Activated CD4-positive, CD25-positive, alpha-beta regulatory T cell treated with anti-CD3 and anti-CD28 coated beads, Interleukin-2, amount 50 U/mL, for 72 hours (primary cell): Measurements from ENCODE around the gene CUL5.
"Not testable (repeated sequence)": the region's sequence is repeated elsewhere in the genome, so short reads cannot be mapped to it uniquely, and the experiment has no call there.

Experiments
- DNase-seq: peaks from one replicate; pipeline ENCODE4 v3.0.0; 2021

Gene CUL5

GRCh38 chr11:108117746-108118371 is 109.2 kb downstream of the CUL5 start:
- DNase-seq, result no peak

DNA sequence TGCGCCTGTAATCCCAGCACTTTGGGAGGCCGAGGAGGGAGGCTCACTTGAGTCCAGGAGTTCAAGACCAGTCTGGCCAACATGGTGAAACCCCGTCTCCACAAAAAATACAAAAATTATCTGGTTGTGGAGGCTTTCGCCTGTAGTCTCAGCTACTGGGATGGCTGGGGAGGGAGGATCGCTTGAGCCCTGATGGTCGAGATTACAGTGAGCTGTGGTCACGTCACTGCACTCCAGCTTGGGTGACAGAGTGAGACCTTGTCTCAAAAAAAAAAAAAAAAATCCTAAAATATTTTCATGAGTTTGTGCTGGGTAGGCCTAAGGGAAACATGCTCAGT is 112.2 kb downstream of the CUL5 start:
- not testable (repeated sequence) for DNase-seq

- DNase-seq, result peak; percentile 99
Measured at GRCh38 chr11:108121274-108122155, 112.8 kb downstream of the CUL5 start, which contains the start of gene ACAT1. TSS of gene ACAT1 (plus strand) at chr11:108121567. CDS start at chr11:108121607, 40 bp downstream.

- DNase-seq, result no peak
Measured at GRCh38 chr11:108122166-108122628, 113.5 kb downstream of the CUL5 start.

DNA sequence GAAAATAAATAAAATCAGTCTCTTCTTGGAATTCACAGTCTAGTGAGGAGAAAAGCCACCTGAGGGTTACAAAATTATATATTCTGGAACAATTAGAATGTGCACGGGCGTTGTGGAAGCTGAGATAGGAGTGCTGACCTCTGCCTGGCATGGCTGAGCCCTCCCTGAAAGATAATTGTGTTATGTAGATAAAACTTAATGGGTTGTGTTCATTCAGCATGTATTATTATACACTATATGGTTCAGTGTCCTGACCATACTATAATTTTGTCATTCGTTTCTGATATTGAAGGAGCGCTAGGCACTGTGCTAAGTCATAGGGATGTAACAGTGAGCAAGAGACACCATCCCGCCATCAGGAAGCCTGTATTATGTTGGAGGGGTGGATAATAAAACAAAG is 116.4 kb downstream of the CUL5 start:
- no peak for DNase-seq

- no peak for DNase-seq
Measured at GRCh38 chr11:108128772-108129171, 120.1 kb downstream of the CUL5 start.

DNA sequence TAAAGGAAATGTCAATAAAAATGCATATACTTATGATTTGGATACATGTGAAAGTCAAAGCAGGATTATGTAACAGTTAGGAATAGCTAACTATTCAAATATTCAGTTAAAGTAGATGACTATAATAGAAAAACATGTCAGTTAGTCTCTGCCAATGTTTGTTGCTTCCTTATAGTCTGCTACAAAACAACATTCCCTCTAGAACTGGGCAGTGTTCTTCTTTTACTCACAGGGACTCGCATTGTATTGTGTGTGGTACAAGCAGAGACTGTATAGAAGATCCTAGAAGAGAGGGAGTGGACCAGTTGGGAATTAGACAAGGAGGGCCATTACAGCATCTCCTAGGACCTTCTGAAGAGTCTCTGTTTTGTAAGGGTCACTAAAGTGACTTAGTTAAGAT is 123.3 kb downstream of the CUL5 start:
- no peak for DNase-seq

- not testable (repeated sequence) for DNase-seq
Measured at GRCh38 chr11:108132993-108133538, 124.4 kb downstream of the CUL5 start.

GRCh38 chr11:108135845-108136544 is 127.3 kb downstream of the CUL5 start:
- no peak for DNase-seq

GRCh38 chr11:108137212-108137611 is 128.5 kb downstream of the CUL5 start:
- no peak for DNase-seq

DNA sequence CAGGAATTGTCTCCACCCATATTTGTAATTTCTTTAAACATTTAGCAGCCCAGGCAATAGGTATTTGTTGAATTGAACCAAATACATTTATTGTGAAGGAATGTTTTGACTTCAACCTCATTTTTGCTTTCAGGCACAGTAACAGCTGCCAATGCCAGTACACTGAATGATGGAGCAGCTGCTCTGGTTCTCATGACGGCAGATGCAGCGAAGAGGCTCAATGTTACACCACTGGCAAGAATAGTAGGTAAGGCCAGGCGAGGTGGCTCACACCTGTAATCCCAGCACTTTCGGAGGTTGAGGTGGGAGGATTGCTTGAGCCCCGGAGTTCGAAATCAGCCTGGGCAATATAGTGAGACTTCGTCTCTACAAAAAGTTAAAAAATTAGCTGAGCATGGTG is 133.6 kb downstream of the CUL5 start:
- DNase-seq, result no peak

DNA sequence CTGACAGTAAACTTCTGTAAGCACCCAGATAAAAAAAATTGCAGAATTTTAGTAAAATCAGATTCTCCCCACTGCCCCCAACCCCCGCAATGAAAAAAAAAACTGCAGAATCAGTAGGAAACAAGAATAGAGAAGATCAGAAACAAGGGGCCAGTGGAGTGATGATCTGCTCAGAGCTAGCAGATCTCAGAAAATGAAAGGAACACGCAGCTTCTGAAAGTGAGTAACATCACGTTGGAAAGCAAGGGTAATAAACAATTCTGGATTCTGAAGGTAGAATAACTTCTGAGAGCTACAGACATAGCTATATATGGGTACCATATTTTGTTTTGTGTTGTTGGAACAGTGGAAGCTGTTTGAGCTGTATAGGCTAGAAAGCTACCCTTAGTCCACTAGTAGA is 135.9 kb downstream of the CUL5 start:
- no peak for DNase-seq

DNA sequence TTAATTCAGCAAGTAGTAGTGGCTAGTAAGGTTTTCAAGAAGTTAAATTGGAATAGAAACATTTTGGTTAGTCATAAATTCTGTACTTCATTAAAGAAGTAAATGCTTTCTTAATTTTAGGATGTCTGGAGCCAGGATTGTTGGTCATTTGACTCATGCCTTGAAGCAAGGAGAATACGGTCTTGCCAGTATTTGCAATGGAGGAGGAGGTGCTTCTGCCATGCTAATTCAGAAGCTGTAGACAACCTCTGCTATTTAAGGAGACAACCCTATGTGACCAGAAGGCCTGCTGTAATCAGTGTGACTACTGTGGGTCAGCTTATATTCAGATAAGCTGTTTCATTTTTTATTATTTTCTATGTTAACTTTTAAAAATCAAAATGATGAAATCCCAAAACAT is 138.5 kb downstream of the CUL5 start:
- DNase-seq, result no peak

GRCh38 chr11:108148556-108148955 is 139.9 kb downstream of the CUL5 start:
- DNase-seq, result no peak

GRCh38 chr11:108154591-108154990 is 145.9 kb downstream of the CUL5 start:
- DNase-seq, result no peak
